Lung (tissue), 16 donors: ENCODE results near the gene CYP26A1. TPM values are rescaled to one million over a fixed set of nuclear protein-coding genes. Genes with fewer than 3 reads are reported as not detected.

Experiments used
- ATAC-seq: fragments of 200-7000 bp; cut with Tn5 transposase; one replicate; pipeline ENCODE4 v1.9.1; 2020; ENCODE audit warnings: moderate number of reproducible peaks; ENCODE audit not compliant: insufficient read depth, low FRiP score
- DNase-seq, 3 donors: peaks; one replicate each; pipeline ENCODE4 v3.0.0-alpha.2; 2013 to 2017
- H3K27ac ChIP-seq, 2 donors: one replicate each; pipeline ENCODE4 v1.5.1; 2013; ENCODE audit warnings: mild to moderate bottlenecking in 2 of 2, moderate library complexity in 2 of 2, control low read depth in 1 of 2, inconsistent platforms in 1 of 2, low read depth in 1 of 2, low read length in 1 of 2
- H3K27me3 ChIP-seq, 3 donors: one replicate each; pipeline ENCODE4 v1.5.1; 2013; ENCODE audit warnings: low read length in 2 of 3; ENCODE audit not compliant: control insufficient read depth in 3 of 3, insufficient read depth in 3 of 3
- H3K36me3 ChIP-seq, 4 donors: one replicate each; pipeline ENCODE4 v1.5.1; 2013; ENCODE audit warnings: low read length in 4 of 4, mild to moderate bottlenecking in 1 of 4, moderate library complexity in 1 of 4; ENCODE audit not compliant: control insufficient read depth in 4 of 4, insufficient read depth in 4 of 4
- H3K4me1 ChIP-seq, 5 donors: one replicate each; pipeline ENCODE4 v1.5.1; 2013; ENCODE audit warnings: low read length in 5 of 5, mild to moderate bottlenecking in 2 of 5, moderate library complexity in 1 of 5; ENCODE audit not compliant: control insufficient read depth in 5 of 5, insufficient read depth in 5 of 5
- H3K4me3 ChIP-seq: one replicate; pipeline ENCODE4 v1.5.1; 2013; ENCODE audit warnings: mild to moderate bottlenecking, control low read depth, moderate library complexity
- H3K9ac ChIP-seq, 2 donors: one replicate each; pipeline ENCODE4 v1.5.1; 2013; ENCODE audit warnings: low read length in 2 of 2, control low read depth in 1 of 2; ENCODE audit not compliant: insufficient read depth in 1 of 2
- H3K9me3 ChIP-seq, 4 donors: one replicate each; pipeline ENCODE4 v1.5.1; 2013; ENCODE audit warnings: low read length in 3 of 4, mild to moderate bottlenecking in 1 of 4, moderate library complexity in 1 of 4; ENCODE audit not compliant: control insufficient read depth in 4 of 4, insufficient read depth in 3 of 4
- CTCF ChIP-seq: IDR thresholded peaks from 2 replicates; pipeline ENCODE4 v1.5.1; 2012; ENCODE audit warnings: mild to moderate bottlenecking; ENCODE audit errors: control extremely low read depth, extremely low read depth
- WGBS, 2 donors: extraction: QIAGEN DNeasy Blood & Tissue Kit; methylation state at CpG; one replicate each; pipeline ENCODE4 v1.1.7; 2013; 5-methylcytosine and 5-hydroxymethylcytosine counted together
- long read RNA-seq, 5 donors: transcript quantifications; one replicate each; lab custom pipeline, GENCODE V29; 2026
- polyA plus RNA-seq, 2 donors: library from polyadenylated mRNA; stranded (reverse); fragments of 200-250 nt; gene quantifications; one replicate each; pipeline ENCODE4 v1.2.1, GENCODE V29; 2013
- total RNA-seq, 2 donors: library from RNA; depleted of rRNA in 1 of 2; stranded (reverse); fragments of >200 nt in 1 of 2; gene quantifications; one replicate each; pipeline ENCODE4 v1.2.1, GENCODE V29; 2014 to 2021
- donor health status: control.
- donor health status: control.
- donor health status: Bipolar disorder and iron deficiency.
- donor health status: healthy.
- donor health status: DM: yes; HTN: yes; CAD: no.

Gene CYP26A1
- total RNA-seq (not detected), polyA plus RNA-seq (under 1 TPM; 0.02 to 0.08 TPM)
- long read RNA-seq, donor 1, result 0 reads
- long read RNA-seq, donor 2, result 0 reads
- long read RNA-seq, donor 3, result 0 reads
- long read RNA-seq, donor 4, result 0 reads
- long read RNA-seq, donor 5, result 0 reads

GRCh38 chr10:93073539-93074146 lies at the start of gene CYP26A1:
CYP26A1 (plus strand) TSS chr10:93073893; CDS start chr10:93073935, 42 bp downstream.
- TF ChIP-seq CTCF, result no peak
- Histone ChIP-seq H3K9me3 (peaks cover 0 to 6% (median 0%) of the 10 kb centered on the region in 4 donors), H3K36me3 (no peaks in the 10 kb centered on the region), H3K27ac (no peak within 1 kb of the TSS), H3K27me3 (peaks cover 9 to 93% (median 62%) of the 10 kb centered on the region in 3 donors), H3K9ac (no peak within 1 kb of the TSS), H3K4me3 (no peak within 1 kb of the TSS), H3K4me1 (peaks cover 0 to 42% (median 19%) of the 10 kb centered on the region in 5 donors)
- ATAC-seq (no peak), DNase-seq (no peak)
- 0 to 1% methylated on average over 51 to 52 of the region's 52 CpGs for WGBS, 2 donors

GRCh38 chr10:93026072-93026471 lies 47.6 kb upstream of the CYP26A1 start:
- Histone ChIP-seq H3K9me3 (no peaks in the 10 kb centered on the region), H3K4me3 (no peak overlapping the region), H3K9ac (no peak overlapping the region), H3K36me3 (peaks cover 0 to 6% (median 2%) of the 10 kb centered on the region in 4 donors), H3K4me1 (peaks cover 0 to 2% (median 0%) of the 10 kb centered on the region in 5 donors), H3K27me3 (no peaks in the 10 kb centered on the region), H3K27ac (no peak overlapping the region)
- DNase-seq, result no peak
- no peak for ATAC-seq
- TF ChIP-seq CTCF, result no peak
- 67 to 85% methylated on average over 2 of the region's 2 CpGs for WGBS, 2 donors

- Histone ChIP-seq H3K36me3 (peaks cover 0 to 3% (median 2%) of the 10 kb centered on the region in 4 donors), H3K4me1 (no peaks in the 10 kb centered on the region), H3K27ac (no peak overlapping the region), H3K4me3 (no peak overlapping the region), H3K9me3 (no peaks in the 10 kb centered on the region), H3K27me3 (no peaks in the 10 kb centered on the region), H3K9ac (no peak overlapping the region)
- no peak for DNase-seq
- no peak for TF ChIP-seq CTCF
- no peak for ATAC-seq
Observed at GRCh38 chr10:93027508-93027907, 46.2 kb upstream of the CYP26A1 start.
